CD4-positive, CD25-positive, alpha-beta regulatory T cell (primary cell): Measurements from ENCODE around the gene RIPK1. TPM values are rescaled to one million over a fixed set of nuclear protein-coding genes. Genes with fewer than 3 reads are reported as not detected.
A peak's percentile ranks its signal among the peaks of the same experiment; 100 is the strongest.
"Not testable (repeated sequence)": the region's sequence is repeated elsewhere in the genome, so short reads cannot be mapped to it uniquely, and the experiment has no call there.

Source experiments
- ATAC-seq, 2 donors: fragments of 150-1000 bp; cut with Tn5 transposase; one replicate each; pipeline ENCODE4 v1.10.0; 2021; ENCODE audit warnings: low read depth in 2 of 2, moderate number of reproducible peaks in 2 of 2, moderate library complexity in 1 of 2
- DNase-seq, 3 donors: peaks; one replicate each; pipeline versions ENCODE4 v3.0.0 to v3.0.0-alpha.2; 2012 to 2022; ENCODE audit warnings: mixed read lengths in 1 of 3
- H3K27ac ChIP-seq: one replicate; pipeline ENCODE4 v1.7.0; 2013; ENCODE audit warnings: mild to moderate bottlenecking, low read length; ENCODE audit not compliant: insufficient read depth, poor library complexity, severe bottlenecking
- H3K27me3 ChIP-seq: one replicate; pipeline ENCODE4 v1.7.0; 2013; ENCODE audit warnings: low read length; ENCODE audit not compliant: control insufficient read depth, insufficient read depth
- H3K36me3 ChIP-seq: one replicate; pipeline ENCODE4 v1.7.0; 2013; ENCODE audit warnings: mild to moderate bottlenecking, low read length, moderate library complexity; ENCODE audit not compliant: control insufficient read depth, insufficient read depth
- H3K4me1 ChIP-seq: 2 replicates; pipeline ENCODE4 v1.7.0; 2013; ENCODE audit warnings: mild to moderate bottlenecking, low read length; ENCODE audit not compliant: insufficient read depth, control insufficient read depth, poor library complexity, severe bottlenecking
- H3K4me3 ChIP-seq: one replicate; pipeline ENCODE4 v1.7.0; 2013; ENCODE audit warnings: low read depth, mild to moderate bottlenecking, low read length, moderate library complexity
- H3K9me3 ChIP-seq, 2 experiments: 1 replicate in 1 of 2; 2 replicates in 1 of 2; pipeline ENCODE4 v1.7.0; 2013; ENCODE audit warnings: low read length in 2 of 2, mild to moderate bottlenecking in 1 of 2, moderate library complexity in 1 of 2; ENCODE audit not compliant: control insufficient read depth in 2 of 2
- H3K27ac Mint-ChIP-seq, 3 donors: one replicate each; pipeline ENCODE4 v1.8.0; 2020 to 2022; ENCODE audit warnings: mild to moderate bottlenecking in 3 of 3, mixed read lengths in 3 of 3, moderate library complexity in 2 of 3
- H3K27me3 Mint-ChIP-seq: one replicate; pipeline ENCODE4 v1.8.0; 2022; ENCODE audit warnings: mild to moderate bottlenecking, mixed read lengths
- H3K36me3 Mint-ChIP-seq: one replicate; pipeline ENCODE4 v1.8.0; 2020; ENCODE audit warnings: mixed read lengths
- H3K4me1 Mint-ChIP-seq, 4 donors: one replicate each; pipeline ENCODE4 v1.8.0; 2020 to 2022; ENCODE audit warnings: mixed read lengths in 4 of 4, mild to moderate bottlenecking in 1 of 4
- H3K4me3 Mint-ChIP-seq, 4 donors: one replicate each; pipeline ENCODE4 v1.8.0; 2020 to 2022; ENCODE audit warnings: mild to moderate bottlenecking in 4 of 4, mixed read lengths in 4 of 4, moderate library complexity in 3 of 4
- H3K9me3 Mint-ChIP-seq, 7 donors: one replicate each; pipeline ENCODE4 v1.8.0; 2020 to 2022; ENCODE audit warnings: mixed read lengths in 7 of 7, mild to moderate bottlenecking in 3 of 7, moderate library complexity in 2 of 7
- polyA plus RNA-seq, 4 donors: library from polyadenylated mRNA; unstranded; fragments of 300-500 nt; fragmentation: Illumina TruSeq; gene quantifications; one replicate each; pipeline ENCODE4 v1.2.3, GENCODE V29; 2021
- total RNA-seq: library from RNA; stranded (reverse); gene quantifications from one replicate; pipeline ENCODE4 v1.2.3, GENCODE V29; 2022

RIPK1 gene
- total and polyA plus RNA-seq, 5 donors from 2014 or later = 19.4 to 27.1 (median 21.4) TPM

DNA sequence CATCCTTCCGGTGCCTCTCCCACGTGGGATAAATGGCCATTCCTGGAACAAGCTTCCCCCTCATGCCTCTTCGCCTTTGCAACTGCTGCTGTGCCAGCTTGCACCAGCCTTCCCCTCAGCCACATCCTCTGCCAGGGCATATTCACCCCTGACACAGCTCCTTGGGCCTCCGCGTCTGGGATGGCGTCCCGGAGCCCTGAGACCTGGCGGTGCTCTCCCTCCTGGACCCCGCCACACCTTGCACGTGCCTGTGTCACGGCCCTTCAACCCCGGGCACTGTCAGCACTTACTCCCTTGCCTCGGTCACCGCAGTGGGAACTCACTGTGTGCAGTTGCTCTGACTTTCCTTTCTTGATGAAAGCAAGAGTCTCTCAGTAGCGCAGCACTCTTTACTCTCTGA is 63.4 kb downstream of the RIPK1 start:
- no peaks in the 10 kb centered on the region for H3K27me3 Mint-ChIP-seq
- no peak overlapping the region for H3K4me3 ChIP-seq
- H3K4me3 Mint-ChIP-seq = no peak overlapping the region
- DNase-seq (no peak), ATAC-seq (no peak)
- peaks cover 0 to 5% (median under 1%) of the 10 kb centered on the region in 4 donors for H3K4me1 Mint-ChIP-seq
- no peak overlapping the region for H3K27ac ChIP-seq
- H3K36me3 ChIP-seq = peaks cover 5% of the 10 kb centered on the region
- H3K36me3 Mint-ChIP-seq = peaks cover 61% of the 10 kb centered on the region
- no peaks in the 10 kb centered on the region for H3K27me3 ChIP-seq
- H3K4me1 ChIP-seq = no peaks in the 10 kb centered on the region
- no peaks in the 10 kb centered on the region for H3K9me3 ChIP-seq
- no peaks in the 10 kb centered on the region for H3K9me3 Mint-ChIP-seq
- H3K27ac Mint-ChIP-seq = peak overlapping the region in 1 of 3 donors; percentile 57

DNA sequence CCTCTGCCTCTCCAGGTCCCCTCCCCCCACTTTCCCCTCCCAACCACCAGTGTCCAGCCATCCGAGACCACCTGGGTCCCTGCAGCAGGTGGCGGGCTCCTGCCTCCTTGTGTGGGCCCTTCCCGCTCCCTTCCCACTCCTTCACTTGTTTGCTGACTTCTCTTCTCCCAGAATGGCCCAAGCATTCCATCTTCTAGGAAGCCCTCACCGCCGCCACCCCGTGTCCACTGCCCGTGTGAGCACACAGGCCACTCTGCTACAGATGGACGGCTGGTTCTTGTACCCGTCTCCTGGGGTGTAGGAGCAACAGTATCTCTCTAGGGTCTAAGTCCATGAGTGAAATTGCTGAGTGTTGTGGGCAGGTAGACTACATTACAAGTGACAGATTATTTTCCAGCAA is 65.2 kb downstream of the RIPK1 start:
- Histone ChIP-seq H3K27me3 (no peaks in the 10 kb centered on the region), H3K4me1 (no peaks in the 10 kb centered on the region), H3K4me3 (no peak overlapping the region), H3K36me3 (peaks cover 6% of the 10 kb centered on the region), H3K27ac (no peak overlapping the region), H3K9me3 (no peaks in the 10 kb centered on the region)
- H3K36me3 Mint-ChIP-seq = peaks cover 68% of the 10 kb centered on the region
- DNase-seq (no peak), ATAC-seq (no peak)
- H3K27ac Mint-ChIP-seq = no peak overlapping the region
- H3K4me1 Mint-ChIP-seq = peaks cover 0 to 5% (median 0%) of the 10 kb centered on the region in 4 donors
- H3K9me3 Mint-ChIP-seq = no peaks in the 10 kb centered on the region
- no peak overlapping the region for H3K4me3 Mint-ChIP-seq
- H3K27me3 Mint-ChIP-seq = no peaks in the 10 kb centered on the region

DNA sequence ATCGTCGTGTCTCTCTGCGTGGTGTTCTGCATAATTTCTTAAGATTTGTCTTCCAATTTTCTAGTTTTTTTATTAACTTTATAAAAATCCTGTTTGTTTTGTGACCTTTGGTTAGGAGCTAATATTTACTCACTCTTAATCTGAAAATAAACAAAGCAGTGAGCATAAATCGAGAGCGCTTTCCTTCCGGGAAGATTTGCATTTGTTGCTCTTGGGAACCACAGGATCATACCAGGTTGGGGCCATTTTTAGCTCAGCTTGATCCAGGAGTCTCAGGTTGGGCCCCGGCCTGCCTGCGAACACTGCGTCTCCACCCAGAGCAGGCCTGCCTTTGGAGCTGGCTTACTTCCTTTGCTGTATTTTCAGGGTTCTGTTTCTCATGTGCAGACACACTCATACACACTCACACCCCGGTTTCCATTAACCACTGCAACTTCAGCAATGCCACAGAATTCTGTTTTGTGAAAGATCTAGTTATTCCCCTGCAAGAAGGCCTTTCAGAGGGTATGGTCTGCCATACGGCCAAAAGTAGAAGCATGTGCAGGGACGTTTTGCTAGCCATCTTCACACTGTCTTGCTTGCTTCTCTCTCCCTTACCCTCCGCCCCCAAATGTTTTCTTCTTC is 67.5 kb downstream of the RIPK1 start:
- H3K9me3 ChIP-seq = no peaks in the 10 kb centered on the region
- no peak overlapping the region for H3K27ac Mint-ChIP-seq
- H3K9me3 Mint-ChIP-seq = no peaks in the 10 kb centered on the region
- no peak overlapping the region for H3K4me3 ChIP-seq
- peaks cover 12% of the 10 kb centered on the region for H3K36me3 ChIP-seq
- no peaks in the 10 kb centered on the region for H3K4me1 ChIP-seq
- no peak overlapping the region for H3K4me3 Mint-ChIP-seq
- no peak overlapping the region for H3K27ac ChIP-seq
- DNase-seq (no peak), ATAC-seq (no peak)
- H3K4me1 Mint-ChIP-seq = peaks cover 0 to 5% (median 1%) of the 10 kb centered on the region in 4 donors
- no peaks in the 10 kb centered on the region for H3K27me3 ChIP-seq
- H3K27me3 Mint-ChIP-seq = no peaks in the 10 kb centered on the region
- peaks cover 70% of the 10 kb centered on the region for H3K36me3 Mint-ChIP-seq

DNA sequence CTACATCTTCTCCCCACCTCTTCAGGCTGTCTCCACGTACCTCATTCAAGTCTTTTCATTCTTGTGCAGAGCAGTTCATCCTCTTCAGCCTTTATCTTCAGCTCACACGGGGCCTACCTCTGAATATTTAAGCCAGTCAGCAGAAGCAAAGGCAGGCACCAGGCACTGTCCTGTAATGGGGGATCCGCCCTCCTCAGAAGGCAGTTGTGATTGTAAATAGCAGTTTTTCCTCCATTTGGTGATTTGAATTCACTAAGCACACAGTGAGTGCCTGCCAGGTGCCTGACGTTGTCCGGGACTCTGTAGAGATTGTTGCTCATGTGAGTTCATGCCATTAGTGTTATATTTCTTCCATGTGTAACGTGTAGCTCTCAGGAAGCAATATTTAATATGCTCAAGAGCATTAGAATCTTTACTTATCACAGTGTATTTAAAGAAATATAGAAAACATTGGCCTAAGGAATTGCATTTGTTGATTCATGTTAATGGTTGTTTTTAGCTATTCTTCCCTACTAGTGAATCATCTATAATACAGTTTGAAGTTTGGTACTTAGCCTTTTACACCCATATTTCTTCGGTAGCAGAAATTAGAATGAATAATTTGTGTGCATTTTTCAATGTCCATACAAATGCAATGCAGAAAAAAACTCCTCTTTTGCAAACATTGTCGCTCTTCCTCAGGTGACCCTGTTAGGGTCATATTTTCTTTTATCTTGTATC is 68.2 kb downstream of the RIPK1 start:
- DNase-seq (no peak), ATAC-seq (no peak)
- no peak overlapping the region for H3K4me3 ChIP-seq
- H3K4me1 Mint-ChIP-seq = peaks cover 0 to 5% (median 1%) of the 10 kb centered on the region in 4 donors
- H3K36me3 Mint-ChIP-seq = peaks cover 68% of the 10 kb centered on the region
- H3K9me3 Mint-ChIP-seq = peaks cover 0 to 1% (median 0%) of the 10 kb centered on the region in 7 donors
- H3K4me3 Mint-ChIP-seq = no peak overlapping the region
- H3K4me1 ChIP-seq = no peaks in the 10 kb centered on the region
- no peaks in the 10 kb centered on the region for H3K27me3 Mint-ChIP-seq
- H3K27ac Mint-ChIP-seq = peak overlapping the region in 1 of 3 donors; percentile 67
- H3K9me3 ChIP-seq = no peaks in the 10 kb centered on the region
- no peaks in the 10 kb centered on the region for H3K27me3 ChIP-seq
- H3K36me3 ChIP-seq = peaks cover 12% of the 10 kb centered on the region
- H3K27ac ChIP-seq = no peak overlapping the region

DNA sequence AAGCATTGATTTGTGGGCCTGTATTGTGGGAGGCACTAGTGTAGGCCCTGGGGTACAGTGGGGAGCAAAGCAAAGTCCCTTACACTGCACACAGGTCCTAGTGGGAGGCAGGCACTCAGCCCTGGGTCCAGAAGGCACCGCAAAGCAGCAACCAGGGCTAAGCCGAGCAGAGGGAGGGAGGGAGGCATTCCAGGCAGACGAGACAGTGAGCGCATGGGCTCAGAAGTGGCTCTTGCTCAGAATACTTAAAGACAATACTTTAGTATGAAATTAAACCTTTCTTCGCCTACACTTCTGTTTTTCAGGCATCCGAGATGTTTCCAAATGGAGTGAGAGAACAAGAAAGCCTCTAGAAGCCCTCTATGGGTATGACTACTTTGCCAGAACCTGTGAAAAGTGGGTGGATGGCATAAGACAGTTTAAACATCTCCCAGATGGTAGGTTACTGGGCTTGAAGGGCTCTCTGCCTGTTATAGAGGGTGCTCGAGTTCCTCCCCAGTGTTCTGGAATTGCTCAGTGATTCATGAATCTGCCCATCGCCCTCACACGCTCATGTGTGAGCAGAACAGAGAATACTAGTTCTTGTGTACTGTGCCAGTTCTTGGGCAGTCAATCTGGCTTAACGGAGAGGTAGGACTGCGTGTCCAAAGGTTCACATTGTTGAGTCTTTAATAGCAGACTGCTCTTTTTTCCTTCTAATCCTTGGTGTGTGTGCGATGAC is 68.9 kb downstream of the RIPK1 start:
- peaks cover 0 to 1% (median 0%) of the 10 kb centered on the region in 7 donors for H3K9me3 Mint-ChIP-seq
- Histone ChIP-seq H3K9me3 (no peaks in the 10 kb centered on the region), H3K4me3 (no peak overlapping the region), H3K27ac (no peak overlapping the region), H3K4me1 (no peaks in the 10 kb centered on the region), H3K36me3 (peaks cover 9% of the 10 kb centered on the region), H3K27me3 (no peaks in the 10 kb centered on the region)
- DNase-seq = no peak
- H3K27me3 Mint-ChIP-seq = no peaks in the 10 kb centered on the region
- peak overlapping the region in 1 of 3 donors; percentile 67 for H3K27ac Mint-ChIP-seq
- ATAC-seq = no peak
- H3K36me3 Mint-ChIP-seq = peaks cover 60% of the 10 kb centered on the region
- peaks cover 0 to 2% (median 0%) of the 10 kb centered on the region in 4 donors for H3K4me1 Mint-ChIP-seq
- no peak overlapping the region for H3K4me3 Mint-ChIP-seq

DNA sequence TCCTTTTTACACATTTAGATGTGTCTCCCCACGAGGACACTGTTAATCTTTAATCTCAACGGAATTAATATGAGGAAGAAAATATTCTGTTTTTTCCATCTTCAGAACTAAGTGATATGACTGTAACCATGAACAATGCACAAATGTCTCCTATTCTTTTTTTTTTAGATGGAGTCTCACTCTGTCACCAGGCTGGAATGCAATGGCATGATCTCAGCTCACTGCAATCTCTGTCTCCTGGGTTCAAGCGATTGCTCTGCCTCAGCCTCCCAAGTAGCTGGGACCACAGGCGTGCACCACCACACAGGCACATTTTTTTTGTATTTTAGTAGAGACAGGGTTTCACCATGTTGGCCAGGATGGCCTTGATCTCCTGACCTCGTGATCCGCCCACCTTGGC is 69.6 kb downstream of the RIPK1 start:
- not testable (repeated sequence) for ATAC-seq, H3K9me3 ChIP-seq, DNase-seq, H3K9me3 Mint-ChIP-seq, H3K27me3 ChIP-seq, H3K4me1 ChIP-seq, H3K27ac ChIP-seq, H3K4me3 ChIP-seq, H3K27ac Mint-ChIP-seq, H3K27me3 Mint-ChIP-seq, H3K36me3 ChIP-seq, H3K4me1 Mint-ChIP-seq, H3K4me3 Mint-ChIP-seq
- peaks cover 60% of the 10 kb centered on the region for H3K36me3 Mint-ChIP-seq

DNA sequence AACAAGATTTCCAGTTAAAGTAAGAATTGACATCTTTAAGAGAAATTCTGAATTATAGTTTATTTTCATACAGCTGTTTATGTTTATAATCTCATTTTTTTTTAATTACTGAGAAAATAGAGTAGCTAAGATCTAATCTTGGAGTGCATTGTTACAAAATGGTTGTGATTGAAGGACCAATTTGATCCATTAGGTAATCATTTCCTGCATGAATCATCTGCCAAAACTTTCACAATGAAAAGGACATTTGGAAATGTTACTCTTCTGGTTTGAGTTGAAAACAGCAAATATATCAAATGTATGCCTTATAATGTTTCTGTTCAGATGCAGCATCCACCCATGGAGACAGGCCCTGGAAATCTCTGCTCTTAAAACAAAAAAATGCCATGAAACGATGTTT is 70.0 kb downstream of the RIPK1 start:
- Mint-ChIP-seq H3K27me3 (no peaks in the 10 kb centered on the region), H3K27ac (no peak overlapping the region), H3K9me3 (peaks cover 0 to 1% (median 0%) of the 10 kb centered on the region in 7 donors), H3K4me3 (no peak overlapping the region), H3K36me3 (peaks cover 58% of the 10 kb centered on the region), H3K4me1 (peaks cover 0 to 2% (median 0%) of the 10 kb centered on the region in 4 donors)
- no peak for ATAC-seq
- no peak overlapping the region for H3K27ac ChIP-seq
- no peaks in the 10 kb centered on the region for H3K4me1 ChIP-seq
- H3K4me3 ChIP-seq = no peak overlapping the region
- H3K27me3 ChIP-seq = no peaks in the 10 kb centered on the region
- H3K9me3 ChIP-seq = no peaks in the 10 kb centered on the region
- H3K36me3 ChIP-seq = peaks cover 9% of the 10 kb centered on the region
- no peak for DNase-seq
